ENCODE measurements around the gene SORD. TPM values are rescaled to one million over a fixed set of nuclear protein-coding genes. Genes with fewer than 3 reads are reported as not detected.
"Not testable (repeated sequence)": the region's sequence is repeated elsewhere in the genome, so short reads cannot be mapped to it uniquely, and the experiment has no call there.

Gene SORD
- total RNA-seq, 2 experiments from 2014 or later = 14.5 to 15.6 TPM

DNA sequence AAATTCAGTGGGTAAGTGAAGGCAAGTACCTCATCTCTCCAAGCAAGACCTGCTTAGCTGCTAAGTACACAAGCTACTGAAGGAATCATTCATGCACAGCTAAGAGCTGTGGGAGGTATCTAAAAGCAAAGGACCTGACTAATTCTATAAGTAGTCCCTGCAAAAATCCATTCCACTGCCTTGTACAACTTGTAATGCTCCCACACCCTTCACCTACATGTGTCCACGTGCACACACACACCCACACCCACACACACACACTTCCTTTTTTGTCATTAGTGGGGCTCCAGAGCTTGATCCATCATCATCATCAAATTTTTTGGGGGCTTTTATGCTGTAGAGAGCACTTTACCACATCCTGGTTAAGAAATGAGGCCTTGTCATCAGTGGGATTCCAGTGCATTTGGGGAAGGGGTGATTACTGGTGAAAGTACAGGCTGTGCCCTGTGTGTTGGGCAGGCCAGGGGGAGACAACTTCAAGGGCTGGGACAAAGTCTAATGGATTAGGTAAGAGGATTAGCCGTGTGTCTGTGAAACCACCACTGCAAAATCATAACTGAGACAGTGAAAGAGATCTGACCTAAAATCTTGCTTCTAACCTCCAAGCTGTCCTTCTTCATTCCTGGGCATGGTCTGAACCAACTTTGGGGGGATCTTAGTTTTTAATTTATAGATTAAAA, 19.1 kb upstream of the SORD start:
- H3K27me3 Mint-ChIP-seq; intact Hi-C loops (cut with micrococcal nuclease); H3K27ac Mint-ChIP-seq; H3K36me3 Mint-ChIP-seq; H3K4me1 Mint-ChIP-seq (ENCODE audit: low read depth); DNase-seq; POLR2A ChIA-PET; H3K4me3 Mint-ChIP-seq; CTCF ChIA-PET: not testable (repeated sequence)
- peaks cover 13% of the 10 kb centered on the region for H3K9me3 Mint-ChIP-seq

DNA sequence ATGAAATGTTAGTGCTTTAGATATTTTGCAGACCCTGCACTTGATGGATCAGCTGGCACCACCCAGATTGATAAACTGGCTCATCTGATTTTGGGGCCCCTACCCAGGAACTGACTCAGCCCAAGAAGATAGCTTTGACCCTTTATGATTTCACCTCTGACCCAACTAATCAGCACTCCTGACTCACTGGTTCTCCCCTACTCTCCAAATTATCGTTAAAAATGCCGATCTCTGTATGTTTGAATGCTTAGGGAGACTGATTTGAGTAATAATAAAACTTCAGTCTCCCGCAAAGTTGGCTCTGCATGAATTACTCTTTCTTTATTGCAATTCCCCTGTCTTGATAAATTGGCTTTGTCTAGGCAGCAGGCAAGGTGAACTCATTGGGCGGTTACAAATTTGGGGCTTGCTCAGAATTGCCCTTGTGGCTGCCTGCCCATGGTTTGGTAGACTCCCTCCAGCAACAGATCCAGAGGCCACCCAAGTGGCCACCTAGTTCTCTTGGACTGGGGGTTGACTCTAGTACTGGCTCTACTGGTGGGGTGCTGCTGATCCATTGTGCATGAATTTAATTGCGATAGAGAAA, 18.3 kb upstream of the SORD start:
- peaks cover 13% of the 10 kb centered on the region for H3K9me3 Mint-ChIP-seq
- DNase-seq; H3K36me3 Mint-ChIP-seq; H3K4me1 Mint-ChIP-seq (ENCODE audit: low read depth); H3K27ac Mint-ChIP-seq; H3K27me3 Mint-ChIP-seq; H3K4me3 Mint-ChIP-seq; CTCF ChIA-PET; intact Hi-C loops (cut with micrococcal nuclease); POLR2A ChIA-PET: not testable (repeated sequence)

DNA sequence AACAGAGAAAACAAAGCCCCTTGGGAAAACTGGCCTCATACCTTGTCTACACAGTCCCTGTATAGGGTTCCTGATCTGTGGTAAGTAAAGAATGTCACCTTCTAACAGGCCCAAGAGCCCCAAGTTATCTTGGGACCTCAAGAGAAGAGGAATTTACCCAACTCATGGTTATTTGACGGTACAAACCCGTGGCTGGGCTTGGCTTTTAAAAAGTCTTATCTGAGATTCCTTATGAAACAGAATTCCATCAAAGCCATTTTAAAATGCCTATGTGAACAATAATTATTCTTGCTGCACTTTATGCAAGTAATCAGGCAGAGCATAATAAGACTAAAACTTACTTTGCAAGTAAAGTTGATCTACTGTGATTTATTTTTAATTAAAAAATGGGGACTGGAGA, 13.9 kb upstream of the SORD start:
- Mint-ChIP-seq H3K9me3 (peaks cover 13% of the 10 kb centered on the region), H3K27me3 (peaks cover 9% of the 10 kb centered on the region), H3K27ac (no peak overlapping the region), H3K4me3 (no peak overlapping the region), H3K36me3 (no peaks in the 10 kb centered on the region), H3K4me1 (ENCODE audit: low read depth) (no peaks in the 10 kb centered on the region)
- POLR2A ChIA-PET = no interaction called here
- DNase-seq = no peak
- intact Hi-C loops (cut with micrococcal nuclease) = no loop called here
- CTCF ChIA-PET = no interaction called here

DNA sequence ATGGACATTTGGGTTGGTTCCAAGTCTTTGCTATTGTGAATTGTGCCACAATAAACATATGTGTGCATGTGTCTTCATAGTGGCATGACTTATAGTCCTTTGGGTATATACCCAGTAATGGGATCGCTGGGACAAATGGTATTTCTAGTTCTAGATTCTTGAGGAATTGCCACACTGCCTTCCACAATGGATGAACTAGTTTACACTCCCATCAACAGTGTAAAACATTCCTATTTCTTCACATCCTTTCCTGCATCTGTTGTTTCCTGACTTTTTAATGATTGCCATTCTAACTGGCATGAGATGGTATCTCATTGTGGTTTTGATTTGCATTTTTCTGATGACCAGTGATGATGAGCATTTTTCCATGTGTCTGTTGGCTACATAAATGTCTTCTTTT, 7.9 kb upstream of the SORD start:
- DNase-seq; H3K4me3 Mint-ChIP-seq; H3K27ac Mint-ChIP-seq; intact Hi-C loops (cut with micrococcal nuclease); POLR2A ChIA-PET; H3K4me1 Mint-ChIP-seq (ENCODE audit: low read depth); H3K36me3 Mint-ChIP-seq; H3K9me3 Mint-ChIP-seq: not testable (repeated sequence)
- peaks cover 39% of the 10 kb centered on the region for H3K27me3 Mint-ChIP-seq
- CTCF ChIA-PET = interaction anchor here (1.6 kb wide), 1 partner anchor 22 kb away, joined by 3 read pairs; no protein-coding TSS in a partner anchor

DNA sequence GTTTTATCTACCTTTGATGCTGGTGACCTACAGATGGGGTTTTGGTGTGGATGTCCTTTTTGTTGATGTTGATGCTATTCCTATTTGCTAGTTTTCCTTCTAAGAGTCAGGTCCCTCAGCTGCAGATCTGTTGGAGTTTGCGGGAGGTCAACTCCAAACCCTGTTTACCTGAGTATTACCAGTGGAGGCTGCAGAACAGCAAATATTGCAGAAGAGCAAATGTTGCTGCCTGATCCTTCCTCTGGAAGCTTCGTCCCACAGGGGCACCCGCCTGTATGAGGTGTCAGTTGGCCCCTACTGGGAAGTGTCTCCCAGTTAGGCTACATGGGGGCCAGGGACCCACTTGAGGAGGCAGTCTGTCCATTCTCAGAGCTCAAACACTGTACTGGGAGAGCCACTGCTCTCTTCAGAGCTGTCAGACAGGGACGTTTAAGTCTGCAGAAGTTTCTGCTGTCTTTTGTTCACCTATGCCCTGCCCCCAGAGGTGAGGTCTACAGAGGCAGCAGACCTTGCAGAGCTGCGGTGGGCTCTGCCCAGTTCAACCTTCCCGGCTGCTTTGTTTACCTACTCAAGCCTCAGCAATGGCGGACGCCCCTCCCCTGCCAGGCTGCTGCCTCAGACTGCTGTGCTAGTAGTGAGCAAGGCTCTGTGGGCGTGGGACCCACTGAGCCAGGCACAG, 2.6 kb upstream of the SORD start:
- H3K9me3 Mint-ChIP-seq, H3K4me3 Mint-ChIP-seq, DNase-seq, H3K27ac Mint-ChIP-seq, POLR2A ChIA-PET, H3K36me3 Mint-ChIP-seq, CTCF ChIA-PET: not testable (repeated sequence)
- intact Hi-C loops (cut with micrococcal nuclease) = loop anchor here (5.0 kb wide), 1 partner anchor 168 kb away; no protein-coding TSS in a partner anchor
- H3K27me3 Mint-ChIP-seq = peaks cover 31% of the 10 kb centered on the region
- H3K4me1 Mint-ChIP-seq (ENCODE audit: low read depth) = peaks cover 14% of the 10 kb centered on the region

DNA sequence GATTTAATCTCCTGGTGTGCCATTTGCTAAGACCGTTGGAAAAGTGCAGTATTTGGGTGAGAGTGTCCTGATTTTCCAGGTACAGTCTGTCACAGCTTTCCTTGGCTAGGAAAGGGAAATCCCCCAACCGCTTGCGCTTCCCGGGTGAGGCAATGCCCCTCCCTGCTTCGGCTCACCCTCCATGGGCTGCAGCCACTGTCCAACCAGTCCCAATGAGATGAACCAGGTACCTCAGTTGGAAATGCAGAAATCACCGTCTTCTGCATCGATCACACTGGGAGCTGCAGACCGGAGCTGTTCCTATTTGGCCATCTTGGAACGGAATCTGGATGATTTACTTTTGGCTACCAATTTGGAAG, 2.1 kb upstream of the SORD start:
- DNase-seq, H3K36me3 Mint-ChIP-seq, H3K9me3 Mint-ChIP-seq, POLR2A ChIA-PET, H3K27ac Mint-ChIP-seq, H3K4me3 Mint-ChIP-seq: not testable (repeated sequence)
- Mint-ChIP-seq H3K4me1 (ENCODE audit: low read depth) (peaks cover 17% of the 10 kb centered on the region), H3K27me3 (peaks cover 31% of the 10 kb centered on the region)
- CTCF ChIA-PET = interaction anchor here (2.8 kb wide), 1 partner anchor 15 kb away, joined by 13 read pairs; no protein-coding TSS in a partner anchor
- intact Hi-C loops (cut with micrococcal nuclease) = loop anchor here (5.0 kb wide), 1 partner anchor 169 kb away; no protein-coding TSS in a partner anchor

DNA sequence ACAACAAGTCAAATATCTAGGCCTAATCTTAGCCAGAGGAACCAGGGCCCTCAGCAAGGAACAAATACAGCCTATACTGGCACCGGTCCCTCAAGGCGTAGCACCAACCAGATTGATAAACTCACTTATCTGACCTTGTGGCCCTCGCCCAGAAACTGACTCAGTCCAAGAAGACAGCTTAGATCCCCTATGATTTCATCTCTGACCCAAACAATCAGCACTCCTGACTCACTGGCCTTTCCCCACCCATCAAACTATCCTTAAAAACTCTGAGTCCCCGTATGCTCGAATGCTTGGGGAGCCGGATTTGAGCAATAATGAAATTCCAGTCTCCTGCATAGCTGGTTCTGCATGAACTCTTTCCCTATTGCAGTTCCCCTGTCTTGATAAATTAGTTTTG, 1.6 kb upstream of the SORD start:
- intact Hi-C loops (cut with micrococcal nuclease) = loop anchor here (5.0 kb wide), 1 partner anchor 169 kb away; no protein-coding TSS in a partner anchor
- DNase-seq = no peak
- H3K36me3 Mint-ChIP-seq = no peaks in the 10 kb centered on the region
- H3K9me3 Mint-ChIP-seq = no peaks in the 10 kb centered on the region
- peaks cover 28% of the 10 kb centered on the region for H3K27me3 Mint-ChIP-seq
- H3K27ac Mint-ChIP-seq = no peak overlapping the region
- ChIA-PET CTCF (interaction anchor here (2.8 kb wide), 1 partner anchor 15 kb away, joined by 13 read pairs; no protein-coding TSS in a partner anchor), POLR2A (no interaction called here)
- H3K4me1 Mint-ChIP-seq (ENCODE audit: low read depth) = peaks cover 17% of the 10 kb centered on the region
- H3K4me3 Mint-ChIP-seq = no peak overlapping the region

DNA sequence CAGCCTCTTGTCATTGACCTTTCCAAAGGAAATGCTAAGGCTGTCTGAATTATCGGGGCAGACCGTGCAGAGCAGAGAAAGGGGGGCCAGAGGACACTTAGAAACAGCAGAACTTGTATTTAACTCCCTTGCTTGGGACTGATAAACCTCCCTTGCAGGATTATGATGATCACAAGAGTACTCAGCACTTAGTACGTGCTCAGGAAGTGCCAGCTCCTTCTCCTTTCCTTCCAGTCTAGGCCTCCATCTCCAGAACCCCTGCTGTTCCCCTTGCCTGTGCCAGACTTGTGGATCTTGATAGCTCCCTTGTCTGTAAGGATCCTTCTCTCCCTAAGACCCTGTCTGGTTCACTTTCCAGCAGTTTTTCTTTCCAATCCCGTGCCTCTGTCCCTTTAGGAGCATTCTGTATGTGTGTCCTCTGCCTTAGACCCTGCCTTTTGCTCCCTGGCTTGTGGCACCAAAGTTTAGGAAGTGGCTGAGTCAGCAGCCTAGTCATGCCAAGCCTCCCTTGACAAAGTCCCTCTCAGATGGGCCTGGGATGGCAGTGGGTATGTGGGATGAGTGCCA, 747 bp downstream of the SORD start:
- POLR2A ChIA-PET = no interaction called here
- H3K9me3 Mint-ChIP-seq = no peaks in the 10 kb centered on the region
- peaks cover 12% of the 10 kb centered on the region for H3K27me3 Mint-ChIP-seq
- peak overlapping the region; percentile 79 for H3K4me3 Mint-ChIP-seq
- H3K27ac Mint-ChIP-seq = no peak overlapping the region
- DNase-seq = peak; percentile 15
- H3K4me1 Mint-ChIP-seq (ENCODE audit: low read depth) = peaks cover 17% of the 10 kb centered on the region
- peaks cover 2% of the 10 kb centered on the region for H3K36me3 Mint-ChIP-seq
- CTCF ChIA-PET = interaction anchor here (0.8 to 2.8 kb wide), 3 partner anchors 13 to 140 kb away, joined by 3 to 13 read pairs (median 5); no protein-coding TSS in a partner anchor
- intact Hi-C loops (cut with micrococcal nuclease) = loop anchor here (5.0 kb wide), 1 partner anchor 171 kb away; no protein-coding TSS in a partner anchor

DNA sequence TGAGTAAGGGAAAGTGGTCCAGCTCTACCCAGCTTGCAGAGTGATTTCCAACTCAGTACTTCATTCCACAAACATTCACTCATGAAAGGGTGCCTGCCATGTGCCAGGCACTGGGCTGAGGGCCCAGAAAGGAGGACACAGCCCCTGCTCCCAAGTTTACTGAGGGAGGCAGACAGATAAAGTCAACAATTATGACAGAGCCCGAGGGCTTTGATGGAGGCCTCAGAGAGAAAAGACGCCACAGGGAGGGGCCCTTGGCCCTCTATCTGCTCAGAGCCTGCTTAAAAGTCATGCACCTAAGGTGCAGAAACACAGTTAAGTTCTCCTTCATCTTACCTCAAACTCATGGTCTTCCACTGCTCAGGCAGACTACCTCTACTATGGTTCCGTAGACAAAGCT, 1.7 kb downstream of the SORD start:
- DNase-seq, H3K27ac Mint-ChIP-seq, POLR2A ChIA-PET, H3K27me3 Mint-ChIP-seq, H3K4me3 Mint-ChIP-seq, H3K36me3 Mint-ChIP-seq, CTCF ChIA-PET, H3K9me3 Mint-ChIP-seq: not testable (repeated sequence)
- intact Hi-C loops (cut with micrococcal nuclease) = loop anchor here (5.0 kb wide), 1 partner anchor 172 kb away; no protein-coding TSS in a partner anchor
- peaks cover 17% of the 10 kb centered on the region for H3K4me1 Mint-ChIP-seq (ENCODE audit: low read depth)

DNA sequence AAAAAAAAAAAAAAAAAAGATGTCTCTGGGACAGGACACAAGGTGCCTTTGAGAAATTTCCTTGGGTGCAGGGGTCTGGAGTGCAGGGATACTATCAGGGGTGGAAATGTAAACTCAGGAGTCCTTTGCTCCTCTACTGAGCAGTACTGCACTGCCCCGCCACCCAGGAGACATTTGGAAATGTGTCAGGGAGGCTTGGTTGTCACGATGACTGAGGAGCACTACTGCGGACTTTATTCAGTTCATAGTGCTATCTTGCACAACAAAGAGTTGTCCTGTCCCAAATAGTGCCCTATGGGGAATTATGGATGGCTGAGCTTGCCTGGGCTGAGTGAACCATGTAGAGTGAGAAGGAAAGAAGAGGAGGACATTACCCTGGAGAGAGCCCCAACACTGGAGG, 2.6 kb downstream of the SORD start:
- H3K4me3 Mint-ChIP-seq; H3K9me3 Mint-ChIP-seq; POLR2A ChIA-PET; H3K36me3 Mint-ChIP-seq; H3K27me3 Mint-ChIP-seq; DNase-seq; H3K27ac Mint-ChIP-seq; intact Hi-C loops (cut with micrococcal nuclease); CTCF ChIA-PET: not testable (repeated sequence)
- peaks cover 17% of the 10 kb centered on the region for H3K4me1 Mint-ChIP-seq (ENCODE audit: low read depth)

DNA sequence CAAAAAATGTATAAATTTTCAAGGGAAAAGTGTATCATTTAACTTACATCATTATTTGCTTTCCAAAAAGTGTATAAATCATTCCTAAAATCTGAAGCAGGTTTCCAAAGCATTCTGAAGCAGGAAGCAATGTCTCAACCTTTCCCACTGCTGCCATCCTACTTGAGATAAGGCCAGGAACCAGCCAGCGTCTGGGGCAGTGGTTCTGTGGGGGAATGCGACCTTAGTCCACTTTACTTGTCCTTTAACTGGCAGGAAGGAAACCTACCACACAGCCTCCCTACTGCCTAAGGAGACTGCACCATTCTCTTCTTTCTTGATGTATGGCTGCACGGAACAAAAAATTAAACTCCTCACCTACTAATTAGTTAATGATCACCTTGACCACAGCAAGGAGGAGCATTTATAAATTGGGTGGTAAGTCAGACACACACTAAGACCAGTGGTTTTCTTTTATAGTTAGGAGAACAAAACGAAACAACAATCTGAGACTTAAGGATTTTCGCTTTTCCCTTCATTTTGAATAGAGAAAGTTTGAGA, 3.7 kb downstream of the SORD start:
- Mint-ChIP-seq H3K9me3 (no peaks in the 10 kb centered on the region), H3K4me3 (no peak overlapping the region), H3K36me3 (peaks cover 10% of the 10 kb centered on the region), H3K27me3 (no peaks in the 10 kb centered on the region), H3K4me1 (ENCODE audit: low read depth) (peaks cover 17% of the 10 kb centered on the region), H3K27ac (no peak overlapping the region)
- ChIA-PET CTCF (no interaction called here), POLR2A (no interaction called here)
- intact Hi-C loops (cut with micrococcal nuclease) = no loop called here
- no peak for DNase-seq

DNA sequence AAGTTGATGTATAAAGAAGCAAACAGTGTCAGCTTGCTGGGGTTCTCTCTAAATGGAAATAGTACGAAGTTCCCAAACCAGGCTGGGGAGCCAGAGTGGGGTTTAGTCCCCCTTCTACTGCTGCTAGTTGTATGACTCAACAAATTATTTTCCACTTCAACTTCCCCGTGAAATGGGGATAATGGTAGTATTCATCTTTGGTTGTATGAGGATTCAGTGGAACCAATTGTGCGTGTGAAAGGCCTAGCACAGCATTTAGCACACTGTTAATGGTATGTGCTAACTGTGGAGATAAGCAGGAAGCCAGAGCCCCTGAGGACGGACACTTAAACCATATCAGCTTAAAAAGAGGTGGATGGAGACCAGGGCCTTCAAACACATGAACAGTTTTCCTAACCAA, 4.2 kb downstream of the SORD start:
- ChIA-PET CTCF (interaction anchor here (1.0 kb wide), 1 partner anchor 91 kb away, joined by 3 read pairs; no protein-coding TSS in a partner anchor), POLR2A (no interaction called here)
- peaks cover 10% of the 10 kb centered on the region for H3K36me3 Mint-ChIP-seq
- H3K4me1 Mint-ChIP-seq (ENCODE audit: low read depth) = peaks cover 17% of the 10 kb centered on the region
- no peak overlapping the region for H3K27ac Mint-ChIP-seq
- H3K9me3 Mint-ChIP-seq = no peaks in the 10 kb centered on the region
- H3K27me3 Mint-ChIP-seq = no peaks in the 10 kb centered on the region
- intact Hi-C loops (cut with micrococcal nuclease) = no loop called here
- H3K4me3 Mint-ChIP-seq = no peak overlapping the region
- DNase-seq = no peak
